ENCODE results near the gene DNMT3A.
A peak's percentile ranks its signal among the peaks of the same experiment; 100 is the strongest.

DNMT3A gene

GRCh38 chr2:25303633-25304236, 38.0 kb downstream of the DNMT3A start:
- no peak for DNase-seq

- DNase-seq, result no peak
Observed at GRCh38 chr2:25302758-25303375, 38.9 kb downstream of the DNMT3A start.

GRCh38 chr2:25301453-25302352, 40.0 kb downstream of the DNMT3A start:
- DNase-seq, result peak; percentile 60 to 67

GRCh38 chr2:25300001-25300400, 41.7 kb downstream of the DNMT3A start:
- no peak for DNase-seq

- no peak for DNase-seq
Observed at GRCh38 chr2:25298776-25299431, 42.8 kb downstream of the DNMT3A start.

- no peak for DNase-seq
Observed at GRCh38 chr2:25297738-25298137, 44.0 kb downstream of the DNMT3A start.

GRCh38 chr2:25295621-25296020, 46.1 kb downstream of the DNMT3A start:
- no peak for DNase-seq

- DNase-seq, result peak; percentile 60 to 64
Observed at GRCh38 chr2:25294573-25295462, 46.9 kb downstream of the DNMT3A start.

- no peak for DNase-seq
Observed at GRCh38 chr2:25293958-25294562, 47.7 kb downstream of the DNMT3A start.

GRCh38 chr2:25293145-25293544, 48.6 kb downstream of the DNMT3A start:
- DNase-seq, result no peak

GRCh38 chr2:25292408-25292807, 49.3 kb downstream of the DNMT3A start:
- DNase-seq, result no peak

GRCh38 chr2:25290811-25291495, 50.8 kb downstream of the DNMT3A start:
- no peak for DNase-seq

GRCh38 chr2:25286723-25287483, 54.8 kb downstream of the DNMT3A start:
- no peak for DNase-seq

GRCh38 chr2:25286025-25286400, 55.7 kb downstream of the DNMT3A start:
- DNase-seq, result peak; percentile 40 to 51

GRCh38 chr2:25285265-25286024, 56.3 kb downstream of the DNMT3A start:
- no peak for DNase-seq

- DNase-seq, result no peak
Observed at GRCh38 chr2:25284756-25285155, 57.0 kb downstream of the DNMT3A start.

GRCh38 chr2:25283921-25284320, 57.8 kb downstream of the DNMT3A start:
- no peak for DNase-seq

- DNase-seq, result no peak
Observed at GRCh38 chr2:25281941-25282340, 59.8 kb downstream of the DNMT3A start.

GRCh38 chr2:25281522-25281921, 60.2 kb downstream of the DNMT3A start:
- DNase-seq, result no peak

Measured in stimulated activated CD4-positive, alpha-beta T cell treated with anti-CD3 and anti-CD28 coated beads, Interleukin-2, amount 100 ng/mL, for 48 hours (primary cell).